HG03108 (cell line): ENCODE data around the gene TRPC6.
"Not testable (repeated sequence)": the region's sequence is repeated elsewhere in the genome, so short reads cannot be mapped to it uniquely, and the experiment has no call there.

Experiments
- ATAC-seq: cut with Tn5 transposase; IDR thresholded peaks from one replicate; pipeline ENCODE4 v1.9.1; 2021; ENCODE audit warnings: moderate library complexity; ENCODE audit not compliant: unreplicated experiment

TRPC6 gene

DNA sequence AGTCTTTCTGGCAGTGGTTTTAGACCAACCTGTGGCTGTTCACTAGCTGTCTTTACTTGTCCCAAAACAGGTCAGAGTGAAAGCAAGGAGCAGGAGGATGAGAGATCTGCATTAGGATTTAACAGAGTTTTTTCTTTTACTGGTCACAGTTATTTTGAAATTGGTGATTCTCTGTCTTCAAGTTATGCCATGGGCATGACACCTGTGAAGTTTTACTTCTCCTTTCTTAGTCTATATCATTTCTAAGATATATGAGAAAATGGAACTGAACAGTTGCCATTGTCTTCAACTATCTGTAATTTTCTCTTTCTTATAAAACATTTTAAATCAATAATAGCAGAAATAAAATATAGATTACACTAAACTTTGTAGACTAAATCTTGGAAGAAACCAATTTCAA is 60.6 kb downstream of the TRPC6 start:
- no peak for ATAC-seq

DNA sequence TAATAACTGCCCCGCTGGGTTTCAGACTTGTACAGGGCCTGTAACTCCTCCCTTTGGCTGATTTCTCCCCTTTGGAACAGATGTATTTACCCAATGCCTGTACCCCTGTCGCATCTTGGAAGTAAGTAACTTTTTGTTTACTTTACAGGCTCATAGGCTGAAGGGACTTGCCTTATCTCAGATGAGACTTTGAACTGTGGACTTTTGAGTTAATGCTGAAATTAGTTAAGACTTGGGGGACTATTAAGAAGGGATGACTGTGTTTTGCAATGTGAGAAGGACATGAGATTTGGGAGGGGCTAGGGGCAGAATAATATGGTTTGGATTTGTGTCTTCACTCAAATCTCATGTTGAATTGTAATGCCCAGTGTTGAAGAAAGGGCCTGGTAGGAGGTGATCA is 62.0 kb downstream of the TRPC6 start:
- ATAC-seq = no peak

DNA sequence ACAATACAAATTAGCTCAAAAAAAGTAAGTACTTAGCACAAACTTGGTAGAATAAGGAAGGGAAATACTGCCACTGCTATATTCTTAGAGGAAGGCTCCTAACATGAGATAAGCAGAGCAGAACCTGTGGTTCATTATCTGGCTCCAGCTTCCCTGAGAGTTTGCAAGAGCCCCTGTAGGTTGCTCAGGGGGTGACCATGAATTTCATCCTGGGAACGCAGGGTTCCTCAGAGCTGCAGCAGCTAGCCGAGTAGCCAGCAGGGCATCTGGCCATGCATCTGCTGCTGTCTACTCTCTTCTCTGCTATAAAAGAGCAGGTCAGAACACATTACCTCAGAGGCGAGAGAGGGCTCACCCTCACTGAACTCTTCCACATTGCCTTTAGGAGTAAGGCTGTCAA is 67.3 kb downstream of the TRPC6 start:
- no peak for ATAC-seq

- no peak for ATAC-seq
Measured at GRCh38 chr11:101511065-101511464, 72.7 kb downstream of the TRPC6 start.

GRCh38 chr11:101510591-101510990 is 73.2 kb downstream of the TRPC6 start:
- ATAC-seq = no peak

- ATAC-seq = no peak
Measured at GRCh38 chr11:101509922-101510321, 73.9 kb downstream of the TRPC6 start.

DNA sequence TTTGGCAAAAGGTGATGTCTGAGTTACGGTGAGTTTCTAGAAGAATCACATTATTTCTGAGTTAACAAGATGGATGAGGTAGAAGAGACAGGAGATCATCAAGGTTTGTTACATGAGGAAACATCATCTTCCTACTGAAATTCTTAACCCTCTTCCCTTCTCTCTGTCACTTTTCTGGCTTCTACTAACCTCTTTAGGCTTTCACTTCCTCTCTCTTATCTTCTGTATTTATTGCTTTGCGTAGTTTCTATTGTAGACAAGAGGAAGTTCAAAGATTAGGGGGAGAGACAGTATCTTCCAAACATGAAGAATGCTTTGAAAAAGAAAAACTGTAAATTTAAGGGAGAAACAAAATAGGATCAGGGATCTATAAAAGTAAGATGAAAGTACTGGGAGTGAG is 75.4 kb downstream of the TRPC6 start:
- ATAC-seq = no peak

GRCh38 chr11:101498891-101499290 is 84.9 kb downstream of the TRPC6 start:
- no peak for ATAC-seq

DNA sequence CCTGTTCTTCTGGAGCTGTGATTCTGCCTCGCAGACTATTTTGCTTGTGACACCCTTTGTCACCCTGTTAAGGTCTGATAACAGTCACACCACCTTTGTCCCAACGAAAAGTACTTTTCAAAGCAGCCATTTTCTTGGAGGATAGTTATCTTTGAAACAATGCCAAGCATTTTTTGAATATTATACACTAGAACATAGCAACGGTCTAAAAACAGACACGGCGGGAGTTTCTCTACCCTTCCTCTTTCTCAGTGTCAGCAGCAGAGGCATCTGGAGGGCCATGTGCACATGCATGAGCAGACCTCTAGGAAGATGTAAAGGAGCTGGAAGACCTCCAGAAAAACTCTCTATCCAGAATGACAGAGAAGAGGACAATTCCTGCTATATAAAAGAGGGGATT is 86.5 kb downstream of the TRPC6 start:
- no peak for ATAC-seq

DNA sequence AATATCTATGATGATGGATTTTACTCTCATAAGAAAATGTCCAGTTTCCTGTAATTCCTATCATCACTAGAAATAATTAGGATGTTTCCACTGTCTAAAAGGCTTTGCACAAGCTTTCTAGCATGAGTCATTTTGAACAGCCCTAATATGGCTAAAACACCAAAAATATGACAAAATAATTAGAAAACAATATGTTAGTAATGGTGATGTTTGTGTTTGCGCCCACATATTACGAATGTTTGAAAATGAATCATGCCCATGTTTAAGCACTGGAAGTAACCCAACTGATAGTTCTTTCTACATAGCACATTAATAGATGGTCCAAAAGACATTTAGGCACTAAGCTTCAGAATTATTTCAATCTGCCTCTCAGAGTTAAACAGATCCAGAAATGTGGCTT is 96.0 kb downstream of the TRPC6 start:
- ATAC-seq = no peak

- ATAC-seq = no peak
Measured at GRCh38 chr11:101482556-101483124, 101.2 kb downstream of the TRPC6 start.

GRCh38 chr11:101478587-101479369 is 105.0 kb downstream of the TRPC6 start:
- no peak for ATAC-seq

DNA sequence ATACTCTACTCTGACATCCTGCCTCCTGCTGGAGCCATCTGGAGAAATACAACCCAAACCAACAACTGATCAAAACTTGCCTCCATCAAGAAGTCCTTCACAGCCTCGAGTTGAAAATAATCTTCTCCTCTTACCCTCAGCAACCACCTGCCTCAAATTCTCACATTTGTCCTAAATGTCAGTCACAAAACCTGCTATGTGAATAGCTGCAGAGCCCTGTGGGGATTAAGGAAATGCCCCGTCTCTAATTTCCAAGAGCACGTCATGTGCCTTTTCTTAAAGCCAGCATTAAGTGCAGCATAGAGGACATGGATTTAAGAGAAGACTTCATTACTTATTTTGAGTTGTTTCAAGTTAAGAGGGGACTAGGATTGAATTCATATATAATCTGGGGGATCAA is 105.9 kb downstream of the TRPC6 start:
- no peak for ATAC-seq

GRCh38 chr11:101476191-101476590 is 107.6 kb downstream of the TRPC6 start:
- ATAC-seq = no peak

DNA sequence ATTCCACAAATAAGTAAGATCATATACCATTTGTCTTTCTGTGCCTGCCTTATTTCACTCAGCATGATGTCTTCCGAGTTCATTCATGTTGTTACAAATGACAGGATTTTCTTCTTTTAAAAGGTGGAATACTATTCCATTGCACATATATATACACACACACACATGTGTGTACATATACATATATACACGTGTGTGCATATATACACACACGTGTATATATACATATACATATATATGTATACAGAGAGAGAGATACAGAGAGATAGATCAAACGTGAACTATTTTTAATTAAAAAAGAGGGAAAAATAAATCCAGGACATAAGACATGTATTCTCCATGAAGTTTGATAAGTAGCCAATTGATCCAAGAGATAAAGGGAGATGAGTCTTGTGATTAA is 108.1 kb downstream of the TRPC6 start:
- ATAC-seq = no peak

DNA sequence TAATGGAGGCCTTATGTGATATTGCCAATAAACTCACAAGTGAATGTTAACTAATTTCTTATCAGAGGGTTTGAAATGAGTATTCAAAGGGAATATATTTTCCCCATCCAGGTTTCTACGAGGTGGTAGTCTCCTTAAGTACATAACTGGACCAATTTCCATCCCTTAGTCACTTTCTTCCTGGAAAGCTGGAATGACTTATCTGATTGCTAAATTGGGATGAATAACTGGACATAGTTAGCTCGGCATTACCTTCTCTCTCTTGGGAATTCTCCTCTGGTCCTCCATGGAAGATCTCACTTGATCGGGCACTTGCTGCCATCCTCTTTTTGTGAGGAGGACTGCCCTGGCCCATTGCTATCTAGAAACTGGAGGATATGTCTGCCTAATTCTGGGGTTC is 109.1 kb downstream of the TRPC6 start:
- no peak for ATAC-seq

DNA sequence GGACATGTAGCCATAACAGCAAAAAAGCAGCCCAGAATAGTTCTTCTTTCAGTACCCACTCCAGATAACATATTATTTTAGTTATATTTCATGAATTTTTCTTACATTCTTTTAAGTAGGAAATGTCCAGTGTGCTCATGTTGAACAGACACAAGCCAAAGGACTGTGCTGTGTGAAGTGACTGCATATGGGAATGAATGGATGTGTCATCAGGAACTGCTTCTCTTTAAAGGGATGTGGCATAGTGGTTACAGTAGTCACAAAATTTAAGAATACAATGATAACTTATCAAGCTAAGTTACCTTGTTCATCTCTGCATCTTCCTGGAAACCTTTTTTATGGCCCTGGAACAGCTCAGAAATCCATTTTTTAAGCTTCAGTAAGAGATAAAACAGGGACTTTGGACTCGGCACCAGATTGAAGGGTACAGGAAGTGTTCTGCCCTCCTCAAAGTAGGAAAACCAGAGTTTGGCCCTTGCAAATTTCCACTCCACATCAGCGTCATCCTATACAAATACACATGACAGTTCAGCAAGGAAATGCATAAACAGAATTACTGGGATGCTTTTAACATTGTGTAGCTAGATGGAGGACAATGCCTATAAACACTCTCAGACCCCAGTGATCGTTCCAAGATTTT is 112.8 kb downstream of the TRPC6 start:
- no peak for ATAC-seq

- ATAC-seq = no peak
Measured at GRCh38 chr11:101470419-101470818, 113.4 kb downstream of the TRPC6 start.

DNA sequence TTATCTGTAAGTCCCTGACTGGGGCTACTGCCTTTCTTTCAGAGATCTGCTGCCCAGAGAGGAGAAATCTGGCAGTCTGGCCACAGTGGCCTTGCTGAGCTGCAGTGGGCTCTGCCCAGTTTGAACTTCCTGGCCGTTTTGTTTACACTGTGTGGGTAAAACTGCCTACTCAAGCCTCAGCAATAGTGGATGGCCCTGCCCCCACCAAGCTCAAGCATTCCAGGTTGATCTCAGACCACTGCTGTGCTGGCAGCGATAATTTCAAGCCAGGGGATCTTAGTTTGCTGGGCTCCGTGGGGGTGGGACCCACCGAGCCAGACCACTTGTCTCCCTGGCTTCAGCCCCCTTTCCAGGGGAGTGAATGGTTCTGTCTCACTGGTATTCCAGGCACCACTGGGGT is 117.5 kb downstream of the TRPC6 start:
- no peak for ATAC-seq

- ATAC-seq = not testable (repeated sequence)
Measured at GRCh38 chr11:101464388-101464787, 119.4 kb downstream of the TRPC6 start.

- ATAC-seq = no peak
Measured at GRCh38 chr11:101459020-101459419, 124.8 kb downstream of the TRPC6 start.

DNA sequence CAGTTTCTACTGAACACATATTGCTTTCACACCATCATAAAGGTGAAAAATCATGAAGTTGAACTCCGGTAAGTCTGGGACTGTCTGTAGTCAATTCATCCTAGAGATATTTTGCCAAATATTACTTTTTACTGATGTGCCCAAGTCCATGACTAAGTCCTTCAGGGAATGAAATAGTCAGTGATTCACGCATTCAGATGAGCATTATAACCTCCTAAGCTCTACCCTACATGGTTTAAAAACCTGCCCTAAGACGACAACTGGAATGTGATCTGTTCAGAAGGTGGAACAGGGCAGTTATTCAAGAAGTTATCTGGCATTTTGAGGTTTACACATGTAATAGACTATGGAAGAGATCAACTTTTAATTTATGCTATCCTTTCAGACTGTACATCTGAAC is 125.6 kb downstream of the TRPC6 start:
- no peak for ATAC-seq
